Measurements from ENCODE around the gene MFSD6.
"Not testable (repeated sequence)": the region's sequence is repeated elsewhere in the genome, so short reads cannot be mapped to it uniquely, and the experiment has no call there.

The MFSD6 gene

DNA sequence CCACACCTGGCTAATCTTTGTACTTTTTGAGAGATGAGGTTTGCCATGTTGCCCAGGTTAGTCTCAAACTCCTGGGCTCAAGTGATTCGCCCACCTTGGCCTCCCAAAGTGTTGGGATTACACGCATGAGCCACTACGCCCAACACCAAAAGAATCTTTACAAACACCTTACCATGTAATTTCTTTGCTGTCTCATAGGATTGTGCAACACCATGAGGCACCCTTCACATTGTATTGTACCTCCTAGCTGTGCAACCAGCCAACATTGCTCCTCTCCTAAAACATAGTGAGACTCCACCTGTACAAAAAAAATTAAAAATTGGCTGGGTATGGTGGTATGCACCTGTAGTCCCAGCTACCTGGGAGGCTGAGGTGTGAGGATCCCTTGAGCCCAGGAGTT lies 3.1 kb upstream of the MFSD6 start:
- no peak for DNase-seq (ENCODE audit: low spot score)

- DNase-seq (ENCODE audit: low spot score), result no peak
Observed at GRCh38 chr2:190405995-190406394, 2.2 kb upstream of the MFSD6 start.

- DNase-seq (ENCODE audit: low spot score), result no peak
Observed at GRCh38 chr2:190406805-190407204, 1.4 kb upstream of the MFSD6 start.

GRCh38 chr2:190407246-190407661 lies 901 bp upstream of the MFSD6 start:
- DNase-seq (ENCODE audit: low spot score), result peak; percentile 14

GRCh38 chr2:190408538-190409271 lies 550 bp downstream of the MFSD6 start:
- DNase-seq (ENCODE audit: low spot score), result peak; percentile 34

- DNase-seq (ENCODE audit: low spot score), result no peak
Observed at GRCh38 chr2:190409616-190410015, 1.5 kb downstream of the MFSD6 start.

- no peak for DNase-seq (ENCODE audit: low spot score)
Observed at GRCh38 chr2:190410166-190410565, 2.0 kb downstream of the MFSD6 start.

DNA sequence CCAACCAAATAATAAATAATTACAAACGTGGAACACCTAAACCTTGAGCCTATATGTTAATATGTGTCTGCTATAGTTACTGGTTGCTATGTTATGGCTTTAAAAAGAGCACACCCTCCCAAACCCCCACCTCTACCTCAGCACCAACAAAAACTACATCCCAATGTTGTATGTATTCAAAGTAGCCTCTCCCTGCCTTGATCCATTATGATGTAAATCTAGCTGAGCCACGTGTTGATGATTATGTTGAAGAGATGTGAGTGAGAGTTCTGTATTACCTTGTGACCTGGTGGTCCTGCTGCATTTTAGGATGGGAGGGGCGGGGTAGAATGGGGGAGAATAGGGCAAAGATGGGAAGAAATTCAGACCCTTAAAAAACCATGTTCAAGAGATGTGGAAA lies 4.8 kb downstream of the MFSD6 start:
- no peak for DNase-seq (ENCODE audit: low spot score)

- DNase-seq (ENCODE audit: low spot score), result no peak
Observed at GRCh38 chr2:190413421-190413820, 5.3 kb downstream of the MFSD6 start.

- no peak for DNase-seq (ENCODE audit: low spot score)
Observed at GRCh38 chr2:190415251-190415650, 7.1 kb downstream of the MFSD6 start.

DNA sequence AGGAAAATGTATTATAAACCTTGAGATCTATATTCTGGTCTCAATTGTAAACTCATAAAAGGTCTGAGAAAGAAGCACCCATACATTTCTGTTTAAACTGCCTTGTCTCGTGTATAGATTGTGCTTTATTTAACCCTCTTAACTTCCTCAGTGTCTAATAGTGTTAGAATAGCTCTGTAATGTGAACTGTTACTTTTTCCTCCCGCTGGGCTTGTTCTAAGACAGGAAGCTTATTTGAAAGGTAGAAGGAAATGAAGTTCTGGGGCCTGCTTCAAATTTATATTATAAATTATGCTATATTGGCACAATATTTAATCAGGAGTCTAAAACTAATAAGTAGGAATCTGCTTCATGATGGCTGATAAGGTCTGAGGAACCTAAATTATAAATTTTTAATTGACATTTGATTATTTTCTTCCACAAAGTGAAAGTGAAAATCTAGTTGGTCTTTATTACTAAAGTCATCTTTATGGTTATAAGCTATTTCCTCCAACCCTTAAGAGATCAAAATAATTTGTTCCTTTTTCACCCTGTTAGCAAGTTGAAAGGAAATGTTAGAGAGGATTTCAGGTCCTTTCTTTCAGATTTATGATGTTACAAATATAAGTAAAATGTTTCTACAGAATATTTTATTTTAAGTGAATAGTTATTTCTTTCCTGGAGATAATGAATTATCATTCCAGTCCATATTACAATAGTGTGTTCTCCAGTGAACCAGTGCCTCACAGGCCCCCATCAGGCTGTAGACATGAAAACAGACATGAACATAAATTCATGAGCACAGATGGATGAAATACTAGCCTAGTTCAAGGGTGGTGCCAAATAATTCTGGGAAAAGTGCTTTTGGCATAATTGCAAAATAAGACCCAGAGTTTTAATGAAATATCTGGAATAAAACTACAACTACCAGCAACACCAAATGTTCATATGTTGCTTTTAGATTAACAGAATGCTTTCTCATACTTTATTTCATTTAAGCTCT lies 7.9 kb downstream of the MFSD6 start:
- no peak for DNase-seq (ENCODE audit: low spot score)

- DNase-seq (ENCODE audit: low spot score), result no peak
Observed at GRCh38 chr2:190417045-190417842, 9.1 kb downstream of the MFSD6 start.

DNA sequence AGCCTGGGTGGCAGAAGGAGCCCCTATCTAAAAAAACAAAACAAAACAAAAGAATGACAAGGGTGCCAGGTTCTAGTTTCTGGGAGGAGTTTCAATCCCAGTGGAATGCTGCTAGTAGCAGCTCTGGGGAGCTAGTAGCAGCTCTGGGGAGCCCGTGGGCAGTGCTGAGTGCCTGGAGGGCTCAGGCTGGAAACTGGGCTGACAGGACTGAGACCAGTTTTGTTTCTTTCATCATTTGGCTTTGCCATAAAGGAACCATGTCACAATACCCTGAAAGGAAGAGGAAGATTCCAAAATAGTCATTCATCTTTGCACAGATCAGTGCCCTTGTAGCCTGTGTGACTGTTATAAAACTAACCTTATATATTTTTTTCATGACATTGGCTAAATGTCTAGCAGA lies 10.6 kb downstream of the MFSD6 start:
- no peak for DNase-seq (ENCODE audit: low spot score)

GRCh38 chr2:190420801-190421200 lies 12.6 kb downstream of the MFSD6 start:
- no peak for DNase-seq (ENCODE audit: low spot score)

DNA sequence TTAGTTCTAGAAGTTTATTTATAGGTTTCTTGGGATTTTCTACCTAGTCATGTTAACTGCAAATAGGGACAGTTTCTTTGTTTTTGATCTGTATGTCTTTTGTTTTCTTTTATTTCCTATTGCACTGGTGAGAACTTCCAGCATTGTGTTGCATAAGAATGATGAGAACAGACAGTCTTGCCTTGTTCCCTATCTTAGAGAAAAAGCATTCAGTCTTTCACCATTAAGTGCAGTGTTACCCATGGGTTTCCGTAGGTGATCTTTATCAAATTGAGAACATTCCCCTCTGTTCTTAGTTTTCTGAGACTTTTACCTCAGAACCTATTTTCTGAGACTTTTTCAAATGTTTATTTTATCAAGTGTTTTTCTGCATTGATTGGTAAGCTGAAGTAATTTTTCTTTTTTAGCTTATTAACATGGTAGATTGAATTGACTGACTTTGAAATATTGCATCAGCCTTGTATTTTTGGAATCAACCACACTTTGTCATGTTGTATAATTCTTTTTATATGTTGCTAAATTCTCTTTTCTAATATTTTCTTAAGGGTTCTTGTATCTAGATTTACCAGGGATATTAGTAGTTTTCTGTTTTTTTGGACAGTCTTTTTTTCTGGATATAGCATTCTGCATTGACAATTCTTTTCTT lies 17.2 kb downstream of the MFSD6 start:
- no peak for DNase-seq (ENCODE audit: low spot score)

- DNase-seq (ENCODE audit: low spot score), result no peak
Observed at GRCh38 chr2:190425883-190426658, 17.9 kb downstream of the MFSD6 start.

DNA sequence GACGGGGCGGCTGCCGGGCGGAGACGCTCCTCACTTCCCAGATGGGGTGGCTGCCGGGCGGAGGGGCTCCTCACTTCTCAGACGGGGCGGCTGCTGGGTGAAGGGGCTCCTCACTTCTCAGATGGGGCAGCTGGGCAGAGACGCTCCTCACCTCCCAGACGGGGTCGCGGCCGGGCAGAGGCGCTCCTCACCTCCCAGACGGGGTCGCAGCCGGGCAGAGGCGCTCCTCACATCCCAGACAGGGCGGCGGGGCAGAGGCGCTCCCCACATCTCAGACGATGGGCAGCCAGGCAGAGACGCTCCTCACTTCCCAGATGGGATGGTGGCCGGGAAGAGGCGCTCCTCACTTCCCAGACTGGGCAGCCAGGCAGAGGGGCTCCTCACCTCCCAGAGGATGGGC lies 22.7 kb downstream of the MFSD6 start:
- not testable (repeated sequence) for DNase-seq (ENCODE audit: low spot score)

DNA sequence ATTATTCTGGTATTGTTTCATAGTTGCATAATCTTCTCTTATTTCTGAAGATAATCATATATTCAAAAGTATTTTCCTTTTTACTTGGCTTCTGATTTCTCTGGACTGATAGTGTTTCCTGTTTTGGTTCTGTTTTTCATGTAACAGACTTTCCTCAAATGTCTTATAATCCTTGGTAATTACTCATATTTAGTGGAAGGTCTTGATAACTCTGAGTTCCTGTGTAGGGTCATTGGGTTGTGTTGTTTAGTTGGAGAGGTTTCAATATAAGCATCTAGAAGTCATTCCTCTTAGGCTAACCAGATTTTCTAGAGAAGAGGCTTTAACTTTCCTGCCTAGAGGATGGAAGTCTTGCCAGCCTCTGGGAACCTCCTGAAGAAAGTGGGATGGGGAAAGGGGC lies 23.8 kb downstream of the MFSD6 start:
- no peak for DNase-seq (ENCODE audit: low spot score)

- DNase-seq (ENCODE audit: low spot score), result no peak
Observed at GRCh38 chr2:190432567-190433231, 24.5 kb downstream of the MFSD6 start.
